Measurements from ENCODE around the gene EEF1AKMT1. TPM values are rescaled to one million over a fixed set of nuclear protein-coding genes. Genes with fewer than 3 reads are reported as not detected.

EEF1AKMT1 gene
- total and polyA plus RNA-seq, 2 experiments from 2014 or later, result 13.7 to 23.1 TPM

- Histone ChIP-seq H3K27me3 (replicated peaks; ENCODE audit: insufficient read depth) (no peaks in the 10 kb centered on the region), H3F3A (ENCODE audit: insufficient read depth) (peaks cover 20% of the 10 kb centered on the region), H4K20me1 (ENCODE audit: insufficient read depth) (no peaks in the 10 kb centered on the region; the same call in 1 of the 2 replicates), H3K4me1 (ENCODE audit: insufficient read depth) (peaks cover 11% of the 10 kb centered on the region), H3K27ac (no peak overlapping the region), H3K36me3 (ENCODE audit: low read depth) (peaks cover 16% of the 10 kb centered on the region), H3K79me2 (ENCODE audit: insufficient read depth) (no peaks in the 10 kb centered on the region), H2AFZ (no peak overlapping the region), H3K4me2 (ENCODE audit: unreplicated experiment) (no peak overlapping the region), H3K4me3 (no peak overlapping the region), H3K9me2 (ENCODE audit: insufficient read depth) (no peaks in the 10 kb centered on the region), H3K9ac (no peak overlapping the region), H3K9me3 (ENCODE audit: low read depth) (no peaks in the 10 kb centered on the region)
- 97 to 98% methylated on average over 4 of the region's 4 CpGs for WGBS, 2 experiments (ENCODE audit: low coverage in 1 of 2, low lambda C conversion rate in 2 of 2, missing lambda C conversion rate in 2 of 2)
- DNase-seq, result no peak
- TF ChIP-seq EZH2phosphoT487 (IDR thresholded peaks at IDR 0.05; ENCODE audit: insufficient read depth, low read depth) (no peak), EZH2 (IDR thresholded peaks at IDR 0.05; ENCODE audit: insufficient read depth, poor library complexity, severe bottlenecking) (no peak)
- in situ Hi-C loops (cut with MboI), result no loop called here
Observed at GRCh38 chr13:20808874-20809273, 35.1 kb upstream of the EEF1AKMT1 start.

GRCh38 chr13:20803180-20803965 lies 29.6 kb upstream of the EEF1AKMT1 start:
- Histone ChIP-seq H3K4me1 (ENCODE audit: insufficient read depth) (peaks cover 8% of the 10 kb centered on the region; the same call in 1 of the 2 replicates), H3K4me3 (no peak overlapping the region), H3K9me2 (ENCODE audit: insufficient read depth) (no peaks in the 10 kb centered on the region), H3K4me2 (ENCODE audit: unreplicated experiment) (no peak overlapping the region), H3F3A (ENCODE audit: insufficient read depth) (no peaks in the 10 kb centered on the region), H3K27ac (no peak overlapping the region), H3K9ac (no peak overlapping the region), H3K79me2 (ENCODE audit: insufficient read depth) (no peaks in the 10 kb centered on the region), H3K36me3 (ENCODE audit: low read depth) (peaks cover 16% of the 10 kb centered on the region), H3K9me3 (ENCODE audit: low read depth) (no peaks in the 10 kb centered on the region), H2AFZ (no peak overlapping the region), H4K20me1 (ENCODE audit: insufficient read depth) (no peaks in the 10 kb centered on the region), H3K27me3 (replicated peaks; ENCODE audit: insufficient read depth) (no peaks in the 10 kb centered on the region)
- in situ Hi-C loops (cut with MboI), result no loop called here
- no peak for DNase-seq
- no peak for TF ChIP-seq EZH2 (IDR thresholded peaks at IDR 0.05; ENCODE audit: insufficient read depth, poor library complexity, severe bottlenecking)
- TF ChIP-seq EZH2phosphoT487 (IDR thresholded peaks at IDR 0.05; ENCODE audit: insufficient read depth, low read depth), result no peak
- 98 to 99% methylated on average over 3 of the region's 3 CpGs for WGBS, 2 experiments (ENCODE audit: low coverage in 1 of 2, low lambda C conversion rate in 2 of 2, missing lambda C conversion rate in 2 of 2)

- peaks cover 7% of the 10 kb centered on the region for H3F3A ChIP-seq (ENCODE audit: insufficient read depth)
- no peaks in the 10 kb centered on the region for H4K20me1 ChIP-seq (ENCODE audit: insufficient read depth)
- no peak overlapping the region for H3K27ac ChIP-seq
- H3K27me3 ChIP-seq (replicated peaks; ENCODE audit: insufficient read depth), result no peaks in the 10 kb centered on the region
- no peak overlapping the region for H3K4me3 ChIP-seq
- no peak for DNase-seq
- in situ Hi-C loops (cut with MboI), result no loop called here
- TF ChIP-seq EZH2 (IDR thresholded peaks at IDR 0.05; ENCODE audit: insufficient read depth, poor library complexity, severe bottlenecking) (no peak), EZH2phosphoT487 (IDR thresholded peaks at IDR 0.05; ENCODE audit: insufficient read depth, low read depth) (no peak)
- no peak overlapping the region for H3K9ac ChIP-seq
- peaks cover 19% of the 10 kb centered on the region for H3K4me1 ChIP-seq (ENCODE audit: insufficient read depth)
- no peaks in the 10 kb centered on the region for H3K9me2 ChIP-seq (ENCODE audit: insufficient read depth)
- 64 to 72% methylated on average over 2 of the region's 2 CpGs for WGBS, 2 experiments (ENCODE audit: low coverage in 1 of 2, low lambda C conversion rate in 2 of 2, missing lambda C conversion rate in 2 of 2)
- H3K9me3 ChIP-seq (ENCODE audit: low read depth), result no peaks in the 10 kb centered on the region
- no peak overlapping the region for H2AFZ ChIP-seq
- peaks cover under 1% of the 10 kb centered on the region; the same call in 1 of the 2 replicates for H3K36me3 ChIP-seq (ENCODE audit: low read depth)
- no peak overlapping the region for H3K4me2 ChIP-seq (ENCODE audit: unreplicated experiment)
- H3K79me2 ChIP-seq (ENCODE audit: insufficient read depth), result no peaks in the 10 kb centered on the region
Observed at GRCh38 chr13:20801707-20802106, 27.9 kb upstream of the EEF1AKMT1 start.

GRCh38 chr13:20799726-20800416 lies 26.1 kb upstream of the EEF1AKMT1 start:
- in situ Hi-C loops (cut with MboI), result no loop called here
- Histone ChIP-seq H3K4me1 (ENCODE audit: insufficient read depth) (peaks cover 21% of the 10 kb centered on the region), H3K4me3 (no peak overlapping the region), H3K9ac (no peak overlapping the region), H3K9me3 (ENCODE audit: low read depth) (no peaks in the 10 kb centered on the region), H2AFZ (no peak overlapping the region), H3K27ac (no peak overlapping the region), H3F3A (ENCODE audit: insufficient read depth) (peaks cover 7% of the 10 kb centered on the region), H3K36me3 (ENCODE audit: low read depth) (peaks cover 10% of the 10 kb centered on the region; the same call in 1 of the 2 replicates), H3K79me2 (ENCODE audit: insufficient read depth) (no peaks in the 10 kb centered on the region), H3K9me2 (ENCODE audit: insufficient read depth) (no peaks in the 10 kb centered on the region), H3K4me2 (ENCODE audit: unreplicated experiment) (peak overlapping the region; percentile 4), H4K20me1 (ENCODE audit: insufficient read depth) (no peaks in the 10 kb centered on the region), H3K27me3 (replicated peaks; ENCODE audit: insufficient read depth) (no peaks in the 10 kb centered on the region)
- 39 to 42% methylated on average over 6 of the region's 6 CpGs for WGBS, 2 experiments (ENCODE audit: low coverage in 1 of 2, low lambda C conversion rate in 2 of 2, missing lambda C conversion rate in 2 of 2)
- TF ChIP-seq EZH2phosphoT487 (IDR thresholded peaks at IDR 0.05; ENCODE audit: insufficient read depth, low read depth) (no peak), EZH2 (IDR thresholded peaks at IDR 0.05; ENCODE audit: insufficient read depth, poor library complexity, severe bottlenecking) (no peak)
- DNase-seq, result peak; percentile 71
